HUES64 (cell line): ENCODE results near the gene FMNL2.

ENCODE experiments used
- H3K27ac ChIP-seq: 2 replicates; pipeline ENCODE4 v1.7.0; 2013; ENCODE audit warnings: low read depth, low read length, inconsistent platforms
- H3K27me3 ChIP-seq: 2 replicates; pipeline ENCODE4 v1.6.1; 2013; ENCODE audit warnings: mild to moderate bottlenecking, low read length; ENCODE audit not compliant: insufficient read depth
- H3K36me3 ChIP-seq: 2 replicates; pipeline ENCODE4 v1.6.1; 2013; ENCODE audit warnings: mild to moderate bottlenecking, low read length; ENCODE audit not compliant: insufficient read depth
- H3K4me1 ChIP-seq: 2 replicates; pipeline ENCODE4 v1.6.1; 2013; ENCODE audit warnings: mild to moderate bottlenecking, low read length, moderate library complexity; ENCODE audit not compliant: insufficient read depth
- H3K4me3 ChIP-seq: 2 replicates; pipeline ENCODE4 v1.5.1; 2013; ENCODE audit warnings: mild to moderate bottlenecking, low read length, moderate library complexity
- H3K9ac ChIP-seq: 2 replicates; pipeline ENCODE4 v1.6.1; 2013; ENCODE audit warnings: mild to moderate bottlenecking, low read depth, low read length
- H3K9me3 ChIP-seq: 2 replicates; pipeline ENCODE4 v1.6.1; 2013; ENCODE audit warnings: low read depth, low read length; ENCODE audit not compliant: insufficient read depth
- WGBS: fragments of 150-250, 120-280 bp; methylation state at CpG from one replicate; pipeline ENCODE4 v1.1.7; 2013; ENCODE audit warnings: missing lambda C conversion rate; 5-methylcytosine and 5-hydroxymethylcytosine counted together

The FMNL2 gene

DNA sequence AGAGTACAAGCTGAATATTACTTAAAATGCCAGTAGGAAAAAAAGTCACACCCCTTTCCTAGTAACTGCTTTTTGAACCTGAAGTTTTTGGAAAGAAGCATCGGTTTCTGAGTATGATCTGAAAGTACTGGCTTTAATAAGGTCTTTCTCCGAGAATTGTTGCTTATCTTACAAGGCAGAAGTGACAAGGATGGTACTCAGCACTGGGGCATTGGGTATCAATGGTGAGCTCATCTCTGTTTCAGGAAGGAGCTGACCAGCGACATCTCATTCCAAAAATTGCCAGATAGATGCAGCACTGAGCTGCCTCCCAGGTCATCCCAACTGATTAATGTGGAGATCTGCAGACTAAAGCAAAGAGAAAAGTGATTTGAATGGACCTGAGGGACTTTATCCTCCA, 85.4 kb downstream of the FMNL2 start:
- 91% methylated on average over 3 of the region's 3 CpGs for WGBS

DNA sequence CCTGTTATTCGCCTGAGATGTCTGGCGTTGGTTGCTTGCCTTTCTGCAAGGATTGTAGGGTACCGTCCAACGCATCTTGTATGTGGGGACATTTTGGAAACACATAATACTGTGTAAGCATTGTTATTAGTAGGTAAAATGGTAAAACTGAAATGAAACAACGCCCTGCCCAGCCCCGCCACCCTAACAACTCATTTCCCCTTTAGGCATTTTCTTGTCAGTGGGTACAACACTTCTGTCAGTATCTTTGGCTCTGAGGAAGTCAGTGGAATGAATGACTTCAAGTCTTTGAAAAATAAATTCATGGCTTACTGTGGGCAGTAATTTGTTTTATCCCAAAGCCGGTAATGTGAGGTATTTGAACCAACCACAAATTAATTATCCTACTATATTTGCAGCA, 86.0 kb downstream of the FMNL2 start:
- H3K36me3 ChIP-seq, result no peaks in the 10 kb centered on the region

More for the DNA sequence above, 85.4 kb downstream of the FMNL2 start:
- Histone ChIP-seq H3K4me3 (no peak overlapping the region), H3K9ac (no peak overlapping the region), H3K27me3 (no peaks in the 10 kb centered on the region), H3K9me3 (no peaks in the 10 kb centered on the region), H3K27ac (no peak overlapping the region), H3K36me3 (no peaks in the 10 kb centered on the region), H3K4me1 (peaks cover 46% of the 10 kb centered on the region)

DNA sequence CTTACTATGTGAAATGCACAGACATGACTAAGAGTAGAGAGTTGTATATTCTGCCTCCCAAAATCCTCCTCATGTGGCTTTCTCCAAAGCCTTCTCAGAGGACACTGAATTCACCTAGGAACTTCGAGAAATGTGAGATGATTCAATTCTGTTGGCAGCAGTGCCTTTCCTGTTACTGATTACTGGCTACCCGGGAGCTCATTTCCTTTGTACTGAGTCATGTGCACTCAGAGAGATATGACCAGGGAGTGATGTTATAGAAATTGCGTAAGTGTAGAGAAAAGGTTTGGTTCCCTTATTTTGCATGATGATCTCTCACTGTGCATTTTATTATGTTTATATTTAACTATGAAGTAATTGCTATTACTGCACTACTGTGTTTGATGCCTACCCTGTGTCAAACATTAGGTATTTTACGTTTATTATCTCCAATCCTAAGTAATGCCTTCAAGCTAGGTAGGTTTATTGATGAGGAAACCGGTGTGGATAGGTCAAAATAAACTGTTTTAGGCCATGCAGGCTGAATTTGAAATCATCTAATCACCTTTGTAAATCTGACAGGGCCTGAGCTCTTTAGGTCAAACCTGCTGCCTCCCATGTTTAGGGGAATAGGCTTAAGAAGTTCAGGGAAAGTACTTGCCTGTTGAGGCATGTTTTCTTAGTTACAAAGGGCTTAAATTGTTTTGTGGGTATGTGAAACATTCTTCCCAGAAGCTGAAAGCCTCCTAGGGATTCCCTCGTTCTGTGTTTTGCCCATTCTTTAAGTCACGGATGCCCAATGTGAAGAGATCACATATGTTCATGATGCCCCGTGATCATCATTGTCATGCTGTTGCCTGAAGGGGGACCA, 86.8 kb downstream of the FMNL2 start:
- H3K9ac ChIP-seq, result no peak overlapping the region
- H3K36me3 ChIP-seq, result no peaks in the 10 kb centered on the region
- WGBS, result 71% methylated on average over 7 of the region's 8 CpGs
- H3K4me1 ChIP-seq, result peaks cover 57% of the 10 kb centered on the region
- no peaks in the 10 kb centered on the region for H3K27me3 ChIP-seq
- no peak overlapping the region for H3K4me3 ChIP-seq
- H3K27ac ChIP-seq, result no peak overlapping the region
- H3K9me3 ChIP-seq, result no peaks in the 10 kb centered on the region

More for the DNA sequence above, 86.0 kb downstream of the FMNL2 start:
- Histone ChIP-seq H3K27me3 (no peaks in the 10 kb centered on the region), H3K9me3 (no peaks in the 10 kb centered on the region), H3K9ac (no peak overlapping the region), H3K4me3 (no peak overlapping the region), H3K27ac (no peak overlapping the region), H3K4me1 (peaks cover 49% of the 10 kb centered on the region)
- 96% methylated on average over 7 of the region's 7 CpGs for WGBS

DNA sequence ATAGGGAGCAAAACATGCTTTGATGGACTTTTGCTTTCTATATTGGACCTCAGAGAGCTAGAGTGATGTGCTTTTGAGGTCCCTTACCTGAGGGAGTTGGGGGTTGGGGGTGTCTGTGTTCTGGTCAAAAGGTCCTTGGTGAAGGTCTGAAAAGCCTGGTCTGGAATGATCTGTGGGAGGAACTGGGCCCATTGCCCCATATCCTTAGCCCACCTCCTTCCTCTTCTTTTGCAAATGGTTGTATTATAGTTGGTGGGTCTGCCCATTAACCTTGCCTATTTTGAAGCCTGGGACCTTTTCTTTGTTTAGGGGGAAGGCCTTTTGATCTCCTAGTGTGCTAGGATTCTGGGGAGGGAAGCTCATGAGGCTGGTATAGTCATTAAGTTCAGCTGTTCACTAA, 88.7 kb downstream of the FMNL2 start:
- Histone ChIP-seq H3K27ac (no peak overlapping the region), H3K9me3 (no peaks in the 10 kb centered on the region), H3K36me3 (no peaks in the 10 kb centered on the region), H3K4me3 (no peak overlapping the region), H3K9ac (no peak overlapping the region), H3K4me1 (peaks cover 54% of the 10 kb centered on the region), H3K27me3 (no peaks in the 10 kb centered on the region)

DNA sequence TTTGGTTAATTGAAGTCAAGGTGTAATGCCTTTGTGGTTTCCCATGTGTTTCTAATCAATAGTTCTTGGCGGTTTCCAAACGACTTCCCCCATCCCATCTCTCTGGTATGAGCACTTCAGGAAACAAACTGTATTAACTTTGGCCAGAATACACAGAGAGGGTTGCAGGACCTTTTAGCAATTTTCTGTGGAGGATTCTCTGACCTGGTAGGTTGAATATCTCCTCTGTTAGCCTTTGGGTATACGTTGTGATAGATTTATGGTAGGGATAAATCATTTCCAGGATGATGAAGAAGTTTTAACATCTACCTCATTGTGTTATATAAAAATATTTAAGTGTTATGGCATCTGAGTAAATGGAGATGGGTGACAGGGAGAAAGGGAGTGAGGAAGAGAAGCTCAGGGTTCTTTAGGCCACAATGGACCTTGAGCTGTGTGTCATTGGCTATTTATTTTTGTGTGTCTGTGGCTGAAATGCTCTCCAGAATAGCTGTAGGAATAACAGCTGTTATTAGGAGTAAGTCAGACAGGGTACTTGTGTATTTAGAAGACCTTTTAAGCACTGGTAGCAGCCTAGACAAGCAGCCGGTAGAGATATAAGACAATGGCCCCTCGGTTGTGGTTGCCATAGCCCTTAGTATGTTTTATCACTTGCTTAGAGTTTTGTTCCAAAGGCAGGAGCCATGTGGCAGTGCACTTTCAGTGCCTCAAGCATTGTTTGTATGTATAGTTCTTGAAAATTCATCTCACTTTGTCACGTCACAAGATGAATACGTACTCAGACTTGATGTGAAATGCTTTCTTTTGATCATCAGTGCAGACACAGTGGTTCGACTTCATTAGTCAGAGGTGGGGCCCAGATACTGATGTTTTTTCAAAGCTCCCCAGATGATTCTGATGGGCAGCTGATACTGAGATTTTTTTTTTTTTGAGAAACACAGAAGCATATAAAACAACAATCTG, 91.1 kb downstream of the FMNL2 start:
- WGBS, result 86% methylated on average over 8 of the region's 8 CpGs
- Histone ChIP-seq H3K9ac (no peak overlapping the region), H3K9me3 (no peaks in the 10 kb centered on the region), H3K36me3 (no peaks in the 10 kb centered on the region), H3K27ac (no peak overlapping the region), H3K27me3 (no peaks in the 10 kb centered on the region), H3K4me1 (peaks cover 46% of the 10 kb centered on the region), H3K4me3 (no peak overlapping the region)

DNA sequence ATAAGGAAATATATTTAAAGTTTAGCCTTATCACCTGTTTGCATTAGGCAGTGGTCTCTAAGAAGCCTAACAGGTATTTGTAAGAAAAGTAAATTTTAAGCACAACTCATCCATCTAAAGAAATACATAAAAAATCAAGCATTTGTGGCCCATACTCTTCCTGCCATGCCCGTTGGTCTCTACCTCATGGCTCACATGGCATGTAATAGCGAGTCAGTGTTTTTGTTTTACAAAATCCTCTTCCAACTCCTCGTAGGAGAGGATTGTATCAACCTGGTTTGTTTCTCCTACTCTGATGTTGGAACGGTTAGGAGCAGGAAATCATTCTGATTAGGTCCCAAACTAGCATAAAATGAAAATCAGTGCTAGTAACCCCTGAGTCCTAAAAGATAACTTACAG, 91.8 kb downstream of the FMNL2 start:
- Histone ChIP-seq H3K4me1 (peaks cover 46% of the 10 kb centered on the region), H3K9me3 (no peaks in the 10 kb centered on the region), H3K36me3 (no peaks in the 10 kb centered on the region), H3K27ac (no peak overlapping the region), H3K27me3 (no peaks in the 10 kb centered on the region), H3K4me3 (no peak overlapping the region), H3K9ac (no peak overlapping the region)
- 88% methylated on average over 4 of the region's 4 CpGs for WGBS

DNA sequence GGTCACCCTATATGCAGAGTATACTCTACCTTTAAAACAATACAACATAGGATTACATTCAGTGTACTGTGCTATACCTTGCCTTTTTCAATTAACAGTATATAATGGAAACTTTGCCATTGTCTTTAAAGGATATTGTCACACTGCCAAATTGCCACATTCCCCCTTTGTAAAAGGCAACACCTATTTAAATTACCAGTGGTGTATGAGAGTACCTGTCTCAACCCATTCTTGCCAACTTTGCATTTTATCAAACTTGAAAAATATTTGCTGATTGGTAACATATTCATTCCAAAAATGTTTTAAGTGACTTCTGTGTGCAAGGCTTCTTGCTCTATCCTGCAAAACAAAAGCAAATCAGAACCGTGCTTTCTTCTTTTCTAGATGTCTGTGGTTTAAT, 92.9 kb downstream of the FMNL2 start:
- no CpG with 5 or more reads among the region's 1 CpG for WGBS
- Histone ChIP-seq H3K36me3 (no peaks in the 10 kb centered on the region), H3K4me3 (no peak overlapping the region), H3K9ac (no peak overlapping the region), H3K4me1 (peaks cover 54% of the 10 kb centered on the region), H3K27ac (no peak overlapping the region), H3K9me3 (no peaks in the 10 kb centered on the region), H3K27me3 (no peaks in the 10 kb centered on the region)

DNA sequence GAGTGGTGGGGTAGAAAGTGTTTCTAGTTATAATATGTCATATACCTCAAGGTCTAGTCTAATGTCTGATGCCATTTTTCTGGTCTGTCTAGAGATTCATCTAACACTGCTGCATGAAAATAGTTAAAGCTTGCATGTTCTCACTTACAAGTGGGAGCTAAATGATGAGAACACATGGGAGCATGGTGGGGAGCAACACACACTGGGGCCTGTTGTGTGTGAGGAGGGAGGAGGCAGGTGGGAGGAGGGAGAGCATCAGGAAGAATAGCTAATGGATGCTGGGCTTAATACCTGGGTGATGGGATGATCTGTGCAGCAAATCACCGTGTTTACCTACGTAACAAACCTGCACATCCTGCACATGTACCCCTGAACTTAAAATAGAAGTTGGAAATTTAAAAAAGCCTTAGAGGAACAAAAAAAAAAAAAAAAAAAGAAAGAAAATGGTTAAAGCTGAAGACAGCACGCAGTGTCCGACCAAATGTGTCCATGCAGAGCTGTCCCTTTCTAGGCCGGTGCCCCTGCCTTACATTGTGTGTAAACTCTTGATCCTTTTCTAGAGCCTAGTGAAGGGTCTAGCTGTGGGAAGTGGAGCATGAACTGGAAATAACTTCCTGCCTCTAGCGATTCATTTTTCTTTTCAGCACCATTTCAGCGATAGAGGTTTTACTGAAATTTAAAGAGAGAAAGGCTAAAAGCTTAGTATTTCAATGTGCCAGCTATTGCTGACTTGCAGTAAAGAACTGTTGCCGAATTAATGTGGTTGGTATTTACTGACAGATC, 94.0 kb downstream of the FMNL2 start:
- no peak overlapping the region for H3K4me3 ChIP-seq
- no peak overlapping the region for H3K27ac ChIP-seq
- 90% methylated on average over 6 of the region's 8 CpGs for WGBS

DNA sequence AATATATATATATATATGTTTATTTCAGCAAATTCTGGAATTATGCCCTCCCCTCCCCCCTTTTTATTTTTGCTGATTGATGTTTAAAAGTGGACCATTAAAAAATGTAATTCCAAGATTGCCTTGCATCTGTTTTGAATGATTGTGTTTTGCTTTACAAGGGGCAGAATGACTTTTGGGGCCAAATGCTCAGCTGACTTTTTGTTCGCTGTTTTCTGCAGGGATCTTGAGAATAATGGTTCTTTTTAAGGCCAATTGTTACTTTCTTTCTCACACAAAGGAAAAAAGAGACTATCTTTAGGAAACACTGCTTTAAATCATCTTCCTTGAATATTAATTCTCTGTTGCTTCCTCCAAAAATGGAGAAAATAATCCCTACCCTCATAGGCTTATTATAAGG, 95.9 kb downstream of the FMNL2 start:
- Histone ChIP-seq H3K4me1 (peaks cover 61% of the 10 kb centered on the region), H3K9ac (no peak overlapping the region), H3K27me3 (no peaks in the 10 kb centered on the region), H3K27ac (no peak overlapping the region), H3K9me3 (no peaks in the 10 kb centered on the region), H3K4me3 (no peak overlapping the region), H3K36me3 (no peaks in the 10 kb centered on the region)
- WGBS, result 91% methylated on average over 1 of the region's 1 CpG

More for the DNA sequence above, 94.0 kb downstream of the FMNL2 start:
- Histone ChIP-seq H3K4me1 (peaks cover 54% of the 10 kb centered on the region), H3K9me3 (no peaks in the 10 kb centered on the region), H3K36me3 (no peaks in the 10 kb centered on the region), H3K9ac (no peak overlapping the region), H3K27me3 (no peaks in the 10 kb centered on the region)

DNA sequence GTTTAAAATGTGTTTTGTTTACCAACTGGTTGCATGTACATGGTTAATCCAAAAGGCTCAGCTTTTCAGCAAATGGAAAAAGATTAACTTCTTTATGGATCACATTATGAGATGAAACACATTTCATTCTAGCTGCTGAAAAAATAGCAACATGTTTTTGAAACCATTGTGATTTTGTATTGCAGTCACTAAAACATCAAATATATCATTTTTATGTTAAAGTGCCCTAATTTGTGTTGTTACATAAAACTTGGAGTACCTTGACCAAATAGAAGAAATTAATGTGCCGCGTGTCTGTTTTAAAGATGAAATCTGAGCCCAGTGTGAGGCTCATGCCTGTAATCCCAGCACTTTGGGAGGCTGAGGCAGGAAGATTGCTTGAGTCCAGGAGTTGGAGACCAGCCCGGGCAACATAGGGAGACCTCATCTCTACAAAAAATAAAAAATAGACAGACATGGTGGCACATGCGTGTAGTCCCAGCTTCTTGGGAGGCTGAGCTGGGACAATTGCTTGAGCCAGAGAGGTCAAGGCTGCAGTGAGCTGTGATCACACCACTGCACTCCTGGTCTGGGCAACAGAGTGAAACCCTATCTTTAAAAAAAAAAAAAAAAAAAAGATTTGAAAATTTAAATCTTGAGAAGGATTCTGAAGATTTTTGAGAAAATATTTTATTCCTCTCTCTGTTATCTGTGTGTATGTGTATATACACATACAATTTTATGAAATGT, 96.6 kb downstream of the FMNL2 start:
- H3K27me3 ChIP-seq, result no peaks in the 10 kb centered on the region
- WGBS, result 89% methylated on average over 4 of the region's 4 CpGs
- no peak overlapping the region for H3K9ac ChIP-seq
- no peak overlapping the region for H3K4me3 ChIP-seq
- H3K9me3 ChIP-seq, result no peaks in the 10 kb centered on the region
- H3K4me1 ChIP-seq, result peaks cover 54% of the 10 kb centered on the region
- H3K36me3 ChIP-seq, result no peaks in the 10 kb centered on the region
- H3K27ac ChIP-seq, result no peak overlapping the region
